Astrocyte (in vitro differentiated cells and primary cell): Measurements from ENCODE around the gene OSGIN1. TPM values are rescaled to one million over a fixed set of nuclear protein-coding genes. Genes with fewer than 3 reads are reported as not detected.
"Not testable (repeated sequence)": the region's sequence is repeated elsewhere in the genome, so short reads cannot be mapped to it uniquely, and the experiment has no call there.

Experiments
- DNase-seq: peaks from one replicate; pipeline ENCODE4 v3.0.0-alpha.2; 2010; ENCODE audit warnings: low read depth
- FAIRE-seq: peaks from 2 replicates; lab custom pipeline; 2011; peaks lifted over from hg19 to GRCh38; lab: Jason Lieb, UNC
- H2AFZ ChIP-seq: 2 replicates; pipeline ENCODE4 v1.6.0; 2012; ENCODE audit warnings: low read depth, low read length, inconsistent platforms
- H3K27ac ChIP-seq: 2 replicates; pipeline ENCODE4 v1.5.1; 2011; ENCODE audit warnings: low read depth, low read length, inconsistent platforms
- H3K27me3 ChIP-seq: 2 replicates; pipeline ENCODE4 v1.6.0; 2011; ENCODE audit warnings: low read length, inconsistent platforms; ENCODE audit not compliant: insufficient read depth
- H3K36me3 ChIP-seq: 2 replicates; pipeline ENCODE4 v1.5.1; 2011; ENCODE audit warnings: low read length, inconsistent platforms; ENCODE audit not compliant: insufficient read depth
- H3K4me1 ChIP-seq: 2 replicates; pipeline ENCODE4 v1.5.1; 2011; ENCODE audit warnings: low read length, inconsistent platforms; ENCODE audit not compliant: insufficient read depth
- H3K4me2 ChIP-seq: 2 replicates; pipeline ENCODE4 v1.6.0; 2012; ENCODE audit warnings: low read length, inconsistent platforms
- H3K4me3 ChIP-seq: 2 replicates; pipeline ENCODE4 v1.5.1; 2011; ENCODE audit warnings: low read depth, mild to moderate bottlenecking, low read length, inconsistent platforms; ENCODE audit not compliant: insufficient read depth
- H3K79me2 ChIP-seq: 2 replicates; pipeline ENCODE4 v1.6.0; 2012; ENCODE audit warnings: mild to moderate bottlenecking, low read length, inconsistent platforms; ENCODE audit not compliant: insufficient read depth
- H3K9ac ChIP-seq: 2 replicates; pipeline ENCODE4 v1.6.0; 2012; ENCODE audit warnings: mild to moderate bottlenecking, low read length, inconsistent platforms
- H3K9me3 ChIP-seq: 2 replicates; pipeline ENCODE4 v1.5.1; 2012; ENCODE audit warnings: low read depth, mild to moderate bottlenecking, low read length, inconsistent platforms; ENCODE audit not compliant: insufficient read depth
- H4K20me1 ChIP-seq: 2 replicates; pipeline ENCODE4 v1.6.0; 2012; ENCODE audit warnings: low read length, inconsistent platforms; ENCODE audit not compliant: insufficient read depth
- H3K27ac Mint-ChIP-seq: one replicate; pipeline ENCODE4 v1.8.0; 2021; ENCODE audit warnings: mild to moderate bottlenecking, mixed read lengths; ENCODE audit not compliant: unreplicated experiment
- H3K27me3 Mint-ChIP-seq: one replicate; pipeline ENCODE4 v1.8.0; 2021; ENCODE audit warnings: low read depth, mixed read lengths; ENCODE audit not compliant: unreplicated experiment
- H3K36me3 Mint-ChIP-seq: one replicate; pipeline ENCODE4 v1.8.0; 2021; ENCODE audit warnings: low read depth, mixed read lengths; ENCODE audit not compliant: unreplicated experiment
- H3K4me1 Mint-ChIP-seq: one replicate; pipeline ENCODE4 v1.8.0; 2021; ENCODE audit warnings: low read depth, mixed read lengths; ENCODE audit not compliant: unreplicated experiment
- H3K4me3 Mint-ChIP-seq: one replicate; pipeline ENCODE4 v1.8.0; 2021; ENCODE audit warnings: mild to moderate bottlenecking, moderate library complexity, mixed read lengths; ENCODE audit not compliant: unreplicated experiment
- H3K9me3 Mint-ChIP-seq: one replicate; pipeline ENCODE4 v1.8.0; 2021; ENCODE audit warnings: mild to moderate bottlenecking, mixed read lengths; ENCODE audit not compliant: unreplicated experiment
- CTCF ChIP-seq: IDR thresholded peaks from 2 replicates; pipeline ENCODE4 v1.5.1; 2011; ENCODE audit warnings: low read depth, mild to moderate bottlenecking, inconsistent platforms, low read length, moderate library complexity; ENCODE audit not compliant: insufficient read depth
- EZH2 ChIP-seq: IDR thresholded peaks from 2 replicates; pipeline ENCODE4 v1.6.1; 2012; ENCODE audit warnings: mild to moderate bottlenecking, low read length, inconsistent platforms; ENCODE audit not compliant: insufficient read depth
- total RNA-seq: library from RNA; stranded (reverse); gene quantifications from 2 replicates; pipeline ENCODE4 v1.2.1, GENCODE V29; 2021

Gene OSGIN1
- total RNA-seq, 1 donor from 2014 or later = 0.79 TPM

DNA sequence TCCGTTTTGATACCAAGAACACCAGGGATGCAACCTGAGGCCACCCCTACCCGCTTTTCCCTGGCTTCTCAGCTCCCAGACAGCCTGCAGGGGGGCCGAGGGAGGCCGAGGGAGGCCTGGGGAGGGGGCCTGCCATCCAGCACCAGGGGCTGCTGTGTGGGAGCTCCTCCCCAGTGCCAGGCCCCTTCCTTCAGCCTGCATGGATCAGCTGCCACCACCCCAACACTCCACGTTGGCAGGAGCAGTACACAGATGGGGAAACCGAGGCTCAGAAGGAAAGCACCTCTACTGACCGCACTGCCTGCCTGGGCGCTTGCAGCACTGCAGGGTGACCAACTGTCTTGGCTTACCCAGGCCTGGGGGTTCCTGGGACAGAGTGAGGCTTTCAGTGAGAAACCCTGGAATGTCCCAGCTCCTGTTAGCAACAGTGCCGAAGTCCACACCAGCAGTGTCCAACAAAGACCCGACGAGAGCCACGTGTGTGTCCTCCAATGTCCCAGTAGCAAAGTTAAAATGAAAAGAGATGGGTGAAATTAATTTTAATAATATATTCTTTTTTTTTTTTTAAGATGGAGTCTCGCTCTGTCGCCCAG, 5.3 kb upstream of the OSGIN1 start:
- H3K36me3 ChIP-seq = no peaks in the 10 kb centered on the region
- peaks cover 4% of the 10 kb centered on the region for H3K4me1 ChIP-seq
- no peaks in the 10 kb centered on the region for H3K9me3 ChIP-seq
- no peaks in the 10 kb centered on the region for H3K79me2 ChIP-seq
- DNase-seq (no peak), FAIRE-seq (no peak)
- Mint-ChIP-seq H3K9me3 (no peaks in the 10 kb centered on the region), H3K36me3 (no peaks in the 10 kb centered on the region), H3K4me3 (no peak overlapping the region), H3K4me1 (peaks cover 3% of the 10 kb centered on the region), H3K27ac (no peak overlapping the region), H3K27me3 (peaks cover 8% of the 10 kb centered on the region)
- no peaks in the 10 kb centered on the region for H4K20me1 ChIP-seq
- H2AFZ ChIP-seq = no peak overlapping the region
- no peak overlapping the region for H3K4me2 ChIP-seq
- no peak overlapping the region for H3K4me3 ChIP-seq
- no peak overlapping the region for H3K9ac ChIP-seq
- TF ChIP-seq EZH2 (no peak), CTCF (no peak)
- no peaks in the 10 kb centered on the region for H3K27me3 ChIP-seq
- H3K27ac ChIP-seq = no peak overlapping the region

DNA sequence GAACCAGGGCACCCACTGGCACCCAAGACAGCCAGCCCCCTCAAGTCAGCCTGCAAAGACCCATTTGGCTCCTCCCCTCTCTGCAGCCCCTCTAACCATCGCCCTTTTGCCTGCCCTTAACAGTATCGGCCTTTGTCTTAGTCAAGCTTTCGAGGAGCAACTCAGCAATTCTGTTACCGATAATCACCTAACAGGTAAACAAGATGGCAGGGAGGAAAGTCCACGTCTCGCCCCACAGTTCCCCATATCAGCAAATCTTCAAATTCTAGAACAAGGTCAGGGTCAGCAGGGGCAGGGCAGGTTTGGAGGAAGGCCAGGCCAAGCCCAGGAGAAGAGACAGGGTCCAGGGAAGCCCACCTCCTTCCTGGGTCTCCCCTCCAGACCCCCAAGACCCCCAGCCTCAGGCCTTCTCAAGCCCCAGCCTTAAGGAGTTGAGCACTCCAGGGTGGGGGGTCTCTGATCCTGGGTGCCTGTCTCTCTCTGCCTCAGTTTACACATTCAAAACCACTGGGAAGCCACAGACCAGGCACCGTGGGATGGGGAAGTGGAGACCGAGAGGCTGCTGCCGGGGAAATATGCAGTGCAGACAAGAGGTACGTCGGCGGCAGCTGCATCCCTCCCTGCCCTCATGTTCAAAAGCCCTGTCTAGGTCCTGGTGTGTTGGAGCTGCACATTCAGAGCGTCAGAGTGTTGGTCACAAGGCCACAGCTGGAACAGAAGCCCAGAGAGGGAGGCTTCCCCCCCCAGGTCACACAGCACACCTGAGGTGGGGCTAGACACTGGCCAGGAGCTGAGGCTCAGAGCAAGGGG, 3.9 kb upstream of the OSGIN1 start:
- no peaks in the 10 kb centered on the region for H4K20me1 ChIP-seq
- H3K4me1 ChIP-seq = peaks cover 13% of the 10 kb centered on the region
- no peaks in the 10 kb centered on the region for H3K36me3 Mint-ChIP-seq
- no peak for DNase-seq
- no peak overlapping the region for H3K4me3 Mint-ChIP-seq
- H3K4me3 ChIP-seq = no peak overlapping the region
- H2AFZ ChIP-seq = no peak overlapping the region
- peaks cover 3% of the 10 kb centered on the region for H3K4me1 Mint-ChIP-seq
- no peaks in the 10 kb centered on the region for H3K9me3 ChIP-seq
- FAIRE-seq = no peak
- no peaks in the 10 kb centered on the region for H3K27me3 ChIP-seq
- no peaks in the 10 kb centered on the region for H3K79me2 ChIP-seq
- H3K27ac Mint-ChIP-seq = no peak overlapping the region
- no peak overlapping the region for H3K9ac ChIP-seq
- no peaks in the 10 kb centered on the region for H3K9me3 Mint-ChIP-seq
- no peak overlapping the region for H3K27ac ChIP-seq
- no peak for TF ChIP-seq CTCF
- no peak for TF ChIP-seq EZH2
- peaks cover 5% of the 10 kb centered on the region for H3K27me3 Mint-ChIP-seq
- H3K4me2 ChIP-seq = no peak overlapping the region
- H3K36me3 ChIP-seq = no peaks in the 10 kb centered on the region

GRCh38 chr16:83949724-83950001, 3.4 kb upstream of the OSGIN1 start:
- Histone ChIP-seq H3K36me3 (no peaks in the 10 kb centered on the region), H4K20me1 (peaks cover 4% of the 10 kb centered on the region), H3K9ac (no peak overlapping the region), H3K9me3 (no peaks in the 10 kb centered on the region), H3K4me3 (no peak overlapping the region), H3K79me2 (no peaks in the 10 kb centered on the region), H3K27ac (no peak overlapping the region), H3K27me3 (no peaks in the 10 kb centered on the region), H3K4me2 (no peak overlapping the region), H3K4me1 (peaks cover 19% of the 10 kb centered on the region), H2AFZ (no peak overlapping the region)
- FAIRE-seq = no peak
- Mint-ChIP-seq H3K9me3 (no peaks in the 10 kb centered on the region), H3K27me3 (peaks cover 5% of the 10 kb centered on the region), H3K4me3 (no peak overlapping the region), H3K4me1 (peaks cover 8% of the 10 kb centered on the region), H3K27ac (no peak overlapping the region), H3K36me3 (no peaks in the 10 kb centered on the region)
- TF ChIP-seq CTCF (no peak), EZH2 (no peak)
- no peak for DNase-seq

DNA sequence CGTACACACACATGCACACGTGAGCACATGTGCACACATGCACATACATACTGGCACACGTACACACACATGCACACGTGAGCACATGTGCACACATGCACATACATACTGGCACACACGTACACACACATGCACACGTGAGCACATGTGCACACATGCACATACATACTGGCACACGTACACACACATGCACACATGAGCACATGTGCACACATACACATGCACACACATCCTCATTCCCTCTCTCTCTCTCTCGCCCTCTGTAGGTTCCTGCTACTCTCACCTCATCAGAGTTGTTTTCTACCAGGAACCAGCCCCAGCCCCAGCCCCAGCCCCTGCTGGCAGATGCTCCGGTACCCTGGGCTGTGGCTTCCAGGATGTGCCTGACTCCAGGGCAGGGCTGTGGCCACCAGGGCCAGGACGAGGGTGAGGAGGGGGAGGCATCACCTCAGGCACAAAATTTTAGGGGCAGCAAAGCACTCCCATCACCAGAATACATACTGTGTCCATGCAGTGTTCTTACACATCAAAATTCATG, 2.1 kb upstream of the OSGIN1 start:
- Histone ChIP-seq H3K4me1 (peaks cover 22% of the 10 kb centered on the region), H4K20me1 (peaks cover 16% of the 10 kb centered on the region)
- H3K4me1 Mint-ChIP-seq, H3K9me3 Mint-ChIP-seq, DNase-seq, H3K27ac ChIP-seq, H3K27me3 ChIP-seq, H3K9ac ChIP-seq, H3K4me3 ChIP-seq, H3K27ac Mint-ChIP-seq, H3K79me2 ChIP-seq, H2AFZ ChIP-seq, H3K4me3 Mint-ChIP-seq, FAIRE-seq, H3K4me2 ChIP-seq, H3K36me3 Mint-ChIP-seq, H3K9me3 ChIP-seq, H3K36me3 ChIP-seq, H3K27me3 Mint-ChIP-seq: not testable (repeated sequence)
